Prostate gland (tissue), 2 donors: ENCODE data around the gene MTHFD2.

Experiments
- CTCF ChIP-seq, 4 experiments: fragments of 200-600 bp in 2 of 4; fragments of 450-650 bp in 2 of 4; sonication (generic) in 2 of 4; IDR thresholded peaks; 1 replicate in 3 of 4; 2 replicates in 1 of 4; pipeline ENCODE4 v1.5.1; 2016 to 2019; ENCODE audit warnings: antibody characterized with exemption in 4 of 4, mild to moderate bottlenecking in 2 of 4, moderate library complexity in 2 of 4
- POLR2AphosphoS5 ChIP-seq: sonication (generic); formaldehyde crosslinking; IDR thresholded peaks from one replicate; pipeline ENCODE4 v1.6.1; 2017; ENCODE audit warnings: antibody characterized with exemption

DNA sequence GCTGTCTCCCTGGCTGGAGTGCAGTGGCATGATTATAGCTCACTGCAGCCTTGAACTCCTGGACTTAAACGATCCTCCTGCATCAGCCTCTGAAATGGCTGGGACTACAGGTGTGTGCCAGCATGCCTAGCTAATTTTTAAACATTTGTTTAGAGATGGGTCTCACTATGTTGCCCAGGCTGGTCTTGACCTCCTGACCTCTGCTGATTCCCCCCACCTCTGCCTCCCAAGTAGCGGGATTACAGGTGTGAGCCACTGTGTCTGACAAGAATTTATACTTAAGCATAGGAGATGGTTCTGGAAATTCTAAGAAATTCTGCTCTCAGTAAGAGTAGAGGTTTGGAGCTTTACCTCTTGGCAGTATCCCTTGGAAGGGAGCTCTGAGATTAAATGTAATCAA lies 18.2 kb downstream of the MTHFD2 start:
- no peak for TF ChIP-seq CTCF (IDR thresholded peaks at IDR 0.05)
- TF ChIP-seq POLR2AphosphoS5 = no peak
